HepG2 (cell line): ENCODE data around the gene RPLP2. TPM values are rescaled to one million over a fixed set of nuclear protein-coding genes. Genes with fewer than 3 reads are reported as not detected.

Source experiments
- AGO2 ChIP-seq: fragments of 200-400 bp; formaldehyde crosslinking; optimal IDR thresholded peaks from 2 replicates; pipeline ENCODE3; 2017; ENCODE audit warnings: mild to moderate bottlenecking, low read depth, low read length, moderate library complexity
- ATF5 ChIP-seq: sonication (generic); formaldehyde crosslinking; IDR thresholded peaks from 2 replicates; pipeline ENCODE4 v1.4.0; 2020; ENCODE audit warnings: mild to moderate bottlenecking, low read depth, missing genetic modification reagents
- ATF6 ChIP-seq: sonication (generic); formaldehyde crosslinking; conservative IDR thresholded peaks from 2 replicates; pipeline ENCODE4 v1.4.0; 2020; ENCODE audit warnings: missing genetic modification reagents
- CBX1 ChIP-seq: IDR thresholded peaks from one replicate; pipeline ENCODE4 v1.6.1; 2016; ENCODE audit warnings: antibody characterized with exemption, low read depth
- CEBPZ ChIP-seq: IDR thresholded peaks from 2 replicates; pipeline ENCODE4 v1.6.1; 2012; ENCODE audit warnings: low read length, improper control_type of control experiment
- ETV6 ChIP-seq: sonication (generic); formaldehyde crosslinking; conservative IDR thresholded peaks from 2 replicates; pipeline ENCODE4 v1.4.0; 2020; ENCODE audit warnings: missing genetic modification reagents
- MAFG ChIP-seq: sonication (generic); formaldehyde crosslinking; IDR thresholded peaks from 2 replicates; pipeline ENCODE4 v1.5.1; 2020; ENCODE audit warnings: mild to moderate bottlenecking, missing genetic modification reagents
- MAX ChIP-seq: IDR thresholded peaks from 2 replicates; pipeline ENCODE4 v1.6.1; 2012; ENCODE audit warnings: inconsistent platforms
- MEIS1 ChIP-seq: sonication (generic); formaldehyde crosslinking; IDR thresholded peaks from 2 replicates; pipeline ENCODE4 v1.9.0; 2021; ENCODE audit warnings: mild to moderate bottlenecking, missing genetic modification reagents, moderate library complexity, borderline replicate concordance
- NFE2 ChIP-seq: sonication (generic); formaldehyde crosslinking; IDR thresholded peaks from 2 replicates; pipeline ENCODE4 v1.4.0; 2020; ENCODE audit warnings: missing genetic modification reagents
- NFYB ChIP-seq: sonication (generic); formaldehyde crosslinking; IDR thresholded peaks from 2 replicates; pipeline ENCODE4 v1.4.0; 2020; ENCODE audit warnings: missing genetic modification reagents
- NR1H2 ChIP-seq: sonication (generic); formaldehyde crosslinking; IDR thresholded peaks from 2 replicates; pipeline ENCODE4 v1.8.1; 2022; ENCODE audit warnings: low read depth, missing genetic modification reagents, borderline replicate concordance
- PHF5A ChIP-seq: IDR thresholded peaks from one replicate; pipeline ENCODE4 v1.6.1; 2018; ENCODE audit warnings: low read depth, missing genetic modification reagents; ENCODE audit not compliant: unreplicated experiment
- PHF8 ChIP-seq: sonication (generic); formaldehyde crosslinking; IDR thresholded peaks from 2 replicates; pipeline ENCODE4 v1.5.0; 2020; ENCODE audit warnings: missing genetic modification reagents
- RAD51 ChIP-seq: fragments of 450-650 bp; IDR thresholded peaks from 2 replicates; pipeline ENCODE4 v1.6.1; 2016; ENCODE audit warnings: borderline replicate concordance
- SCMH1 ChIP-seq: sonication (generic); formaldehyde crosslinking; IDR thresholded peaks from 2 replicates; pipeline ENCODE4 v1.9.0; 2021; ENCODE audit warnings: missing genetic modification reagents, mild to moderate bottlenecking, borderline replicate concordance
- SRF ChIP-seq: IDR thresholded peaks from 2 replicates; pipeline ENCODE4 v1.6.1; 2011; ENCODE audit warnings: mild to moderate bottlenecking, low read depth, low read length, moderate library complexity
- STAG1 ChIP-seq: sonication (generic); formaldehyde crosslinking; IDR thresholded peaks from 2 replicates; pipeline ENCODE4 v1.4.0; 2020; ENCODE audit warnings: missing genetic modification reagents
- SUZ12 ChIP-seq: fragments of 150-350 bp; IDR thresholded peaks from 2 replicates; pipeline ENCODE4 v1.6.1; 2014; ENCODE audit warnings: low read depth, low read length
- TCF7 ChIP-seq: sonication (generic); IDR thresholded peaks from 2 replicates; pipeline ENCODE4 v1.6.1; 2016; ENCODE audit warnings: antibody characterized with exemption, low read depth
- XBP1 ChIP-seq: sonication (generic); formaldehyde crosslinking; IDR thresholded peaks from 2 replicates; pipeline ENCODE4 v1.5.0; 2020; ENCODE audit warnings: missing genetic modification reagents
- ZNF34 ChIP-seq: sonication (generic); formaldehyde crosslinking; IDR thresholded peaks from 2 replicates; pipeline ENCODE4 v1.4.0; 2020; ENCODE audit warnings: mild to moderate bottlenecking, missing genetic modification reagents, borderline replicate concordance
- ZNF720 ChIP-seq: sonication (generic); formaldehyde crosslinking; IDR thresholded peaks from 2 replicates; pipeline ENCODE4 v1.4.0; 2020; ENCODE audit warnings: missing genetic modification reagents
- ZNF75D ChIP-seq: sonication (generic); formaldehyde crosslinking; IDR thresholded peaks from 2 replicates; pipeline ENCODE4 v1.8.1; 2023; ENCODE audit warnings: missing genetic modification reagents, mild to moderate bottlenecking, borderline replicate concordance
- ZNF768 ChIP-seq: sonication (generic); formaldehyde crosslinking; IDR thresholded peaks from 2 replicates; pipeline ENCODE4 v1.4.0; 2020; ENCODE audit warnings: missing genetic modification reagents
- ZSCAN25 ChIP-seq: sonication (generic); formaldehyde crosslinking; IDR thresholded peaks from 2 replicates; pipeline ENCODE4 v1.8.0; 2022; ENCODE audit warnings: mild to moderate bottlenecking, missing genetic modification reagents
- polyA plus RNA-seq, 8 experiments: library from polyadenylated mRNA; depleted of rRNA in 3 of 8; stranded (reverse) in 7 of 8; unstranded in 1 of 8; fragments of >200 nt; fragmentation: Illumina TruSeq in 4 of 8; extraction: Trizol in 4 of 8; gene quantifications; 2 replicates each; pipeline versions ENCODE4 v1.2.1 to v1.2.3, GENCODE V29; 2011 to 2016; ENCODE audit warnings: low read depth in 4 of 8, missing spikeins in 1 of 8, mixed read lengths in 1 of 8; ENCODE audit not compliant: insufficient read depth in 1 of 8
- total RNA-seq, 5 experiments: library from RNA; depleted of rRNA; stranded (reverse); fragments of >200 nt; fragmentation: Illumina TruSeq; extraction: Trizol; gene quantifications; 2 replicates each; pipeline ENCODE4 v1.2.3, GENCODE V29; 2016; ENCODE audit warnings: low read depth in 1 of 5

RPLP2 gene
- total and polyA plus RNA-seq, 2 of the 13 experiments (the other 11 are each of a cell fraction or from before 2014, with no cell fraction given), result 978 to 2,106 TPM

GRCh38 chr11:795634-796564 lies 13.9 kb upstream of the RPLP2 start (continued):
- TF ChIP-seq NFE2 (CRISPR knock-in tag), result no peak
- TF ChIP-seq ATF6, result no peak
- TF ChIP-seq ATF5, result no peak
- peak; percentile 43 for TF ChIP-seq AGO2
- no peak for TF ChIP-seq XBP1 (CRISPR knock-in tag)
- TF ChIP-seq ZNF75D (CRISPR knock-in tag), result no peak
- TF ChIP-seq MAX, result peak; percentile 78
- TF ChIP-seq NFYB (CRISPR knock-in tag), result no peak
- no peak for TF ChIP-seq MAFG
- TF ChIP-seq CEBPZ, result no peak
- peak; percentile 46; the same call in 1 of the 2 replicates for TF ChIP-seq PHF8
- no peak for TF ChIP-seq ZNF720 (CRISPR knock-in tag)
- no peak for TF ChIP-seq ZNF34 (CRISPR knock-in tag)
- TF ChIP-seq ETV6, result 0 out of 2 replicates have a peak, but pooled peaks have one; percentile 24
- no peak for TF ChIP-seq CBX1
- TF ChIP-seq PHF5A, result no peak
- no peak for TF ChIP-seq SCMH1 (CRISPR knock-in tag)
- no peak for TF ChIP-seq RAD51
- no peak for TF ChIP-seq SUZ12
- no peak for TF ChIP-seq ZSCAN25
- TF ChIP-seq MEIS1, result peak; percentile 48; the same call in 1 of the 2 replicates
- TF ChIP-seq NR1H2 (CRISPR knock-in tag), result no peak
- no peak for TF ChIP-seq ZNF768 (CRISPR knock-in tag)
- TF ChIP-seq STAG1, result no peak
- TF ChIP-seq TCF7, result no peak
- no peak for TF ChIP-seq SRF
